ENCODE results near the gene PDRG1.

PDRG1 gene

GRCh38 chr20:31962761-31963160 is 10.9 kb upstream of the PDRG1 start:
- Histone ChIP-seq H3K36me3 (ENCODE audit: control insufficient read depth, insufficient read depth, low read length) (no peaks in the 10 kb centered on the region), H3K4me1 (ENCODE audit: control insufficient read depth, insufficient read depth, low read length) (no peaks in the 10 kb centered on the region), H3K9me3 (ENCODE audit: control insufficient read depth, low read length) (no peaks in the 10 kb centered on the region), H3K27me3 (ENCODE audit: control insufficient read depth, insufficient read depth, low read length) (peaks cover 11% of the 10 kb centered on the region), H3K4me3 (ENCODE audit: low read length) (no peak overlapping the region), H3K9ac (ENCODE audit: low read length) (no peak overlapping the region)

- Histone ChIP-seq H3K9ac (ENCODE audit: low read length) (no peak overlapping the region), H3K4me1 (ENCODE audit: control insufficient read depth, insufficient read depth, low read length) (no peaks in the 10 kb centered on the region), H3K27me3 (ENCODE audit: control insufficient read depth, insufficient read depth, low read length) (no peaks in the 10 kb centered on the region), H3K36me3 (ENCODE audit: control insufficient read depth, insufficient read depth, low read length) (no peaks in the 10 kb centered on the region), H3K9me3 (ENCODE audit: control insufficient read depth, low read length) (no peaks in the 10 kb centered on the region), H3K4me3 (ENCODE audit: low read length) (no peak overlapping the region)
Observed at GRCh38 chr20:31956556-31957526, 5.0 kb upstream of the PDRG1 start.

GRCh38 chr20:31954500-31954899 is 2.7 kb upstream of the PDRG1 start:
- H3K27me3 ChIP-seq (ENCODE audit: control insufficient read depth, insufficient read depth, low read length), result no peaks in the 10 kb centered on the region
- H3K9ac ChIP-seq (ENCODE audit: low read length), result no peak overlapping the region
- no peaks in the 10 kb centered on the region for H3K9me3 ChIP-seq (ENCODE audit: control insufficient read depth, low read length)
- H3K4me3 ChIP-seq (ENCODE audit: low read length), result no peak overlapping the region
- H3K4me1 ChIP-seq (ENCODE audit: control insufficient read depth, insufficient read depth, low read length), result peaks cover 10% of the 10 kb centered on the region
- H3K36me3 ChIP-seq (ENCODE audit: control insufficient read depth, insufficient read depth, low read length), result no peaks in the 10 kb centered on the region

GRCh38 chr20:31953556-31954148 is 1.8 kb upstream of the PDRG1 start:
- no peaks in the 10 kb centered on the region for H3K36me3 ChIP-seq (ENCODE audit: control insufficient read depth, insufficient read depth, low read length)
- no peak overlapping the region for H3K9ac ChIP-seq (ENCODE audit: low read length)
- H3K4me3 ChIP-seq (ENCODE audit: low read length), result no peak overlapping the region
- peaks cover 10% of the 10 kb centered on the region for H3K4me1 ChIP-seq (ENCODE audit: control insufficient read depth, insufficient read depth, low read length)
- H3K9me3 ChIP-seq (ENCODE audit: control insufficient read depth, low read length), result no peaks in the 10 kb centered on the region
- no peaks in the 10 kb centered on the region for H3K27me3 ChIP-seq (ENCODE audit: control insufficient read depth, insufficient read depth, low read length)

- H3K9me3 ChIP-seq (ENCODE audit: control insufficient read depth, low read length), result no peaks in the 10 kb centered on the region
- no peaks in the 10 kb centered on the region for H3K36me3 ChIP-seq (ENCODE audit: control insufficient read depth, insufficient read depth, low read length)
- peak overlapping the region; percentile 86 for H3K9ac ChIP-seq (ENCODE audit: low read length)
- peak overlapping the region; percentile 84 for H3K4me3 ChIP-seq (ENCODE audit: low read length)
- peaks cover 10% of the 10 kb centered on the region for H3K4me1 ChIP-seq (ENCODE audit: control insufficient read depth, insufficient read depth, low read length)
- no peaks in the 10 kb centered on the region for H3K27me3 ChIP-seq (ENCODE audit: control insufficient read depth, insufficient read depth, low read length)
Observed at GRCh38 chr20:31951203-31951529, 680 bp downstream of the PDRG1 start.

GRCh38 chr20:31949877-31950646 is 1.8 kb downstream of the PDRG1 start:
- H3K36me3 ChIP-seq (ENCODE audit: control insufficient read depth, insufficient read depth, low read length), result no peaks in the 10 kb centered on the region
- no peaks in the 10 kb centered on the region for H3K27me3 ChIP-seq (ENCODE audit: control insufficient read depth, insufficient read depth, low read length)
- H3K9me3 ChIP-seq (ENCODE audit: control insufficient read depth, low read length), result no peaks in the 10 kb centered on the region
- peaks cover 10% of the 10 kb centered on the region for H3K4me1 ChIP-seq (ENCODE audit: control insufficient read depth, insufficient read depth, low read length)
- H3K4me3 ChIP-seq (ENCODE audit: low read length), result no peak overlapping the region
- peak overlapping the region; percentile 86 for H3K9ac ChIP-seq (ENCODE audit: low read length)

DNA sequence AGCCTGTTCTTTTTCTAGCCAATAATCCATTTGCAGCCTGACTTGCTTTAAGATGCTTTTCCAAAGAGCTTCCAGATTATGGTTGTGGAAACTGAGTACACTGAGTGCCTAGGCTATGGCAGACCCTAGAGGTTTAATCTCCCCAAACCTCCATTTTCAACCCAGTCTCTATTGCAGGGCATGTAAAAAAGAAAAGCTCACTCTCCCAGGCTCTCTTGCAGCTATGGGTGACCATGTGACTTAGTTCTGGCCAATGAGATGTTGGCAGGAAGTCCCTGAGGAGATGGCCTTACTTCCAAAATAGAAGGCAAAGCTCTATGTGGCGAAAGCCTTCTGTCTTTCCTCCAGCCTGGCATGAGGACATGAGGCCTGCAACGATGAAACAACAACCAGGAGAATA is 3.8 kb downstream of the PDRG1 start:
- Histone ChIP-seq H3K4me1 (ENCODE audit: control insufficient read depth, insufficient read depth, low read length) (peaks cover 10% of the 10 kb centered on the region), H3K4me3 (ENCODE audit: low read length) (no peak overlapping the region), H3K9me3 (ENCODE audit: control insufficient read depth, low read length) (no peaks in the 10 kb centered on the region), H3K9ac (ENCODE audit: low read length) (no peak overlapping the region), H3K27me3 (ENCODE audit: control insufficient read depth, insufficient read depth, low read length) (no peaks in the 10 kb centered on the region), H3K36me3 (ENCODE audit: control insufficient read depth, insufficient read depth, low read length) (no peaks in the 10 kb centered on the region)

GRCh38 chr20:31945785-31946184 is 6.1 kb downstream of the PDRG1 start:
- no peaks in the 10 kb centered on the region for H3K36me3 ChIP-seq (ENCODE audit: control insufficient read depth, insufficient read depth, low read length)

DNA sequence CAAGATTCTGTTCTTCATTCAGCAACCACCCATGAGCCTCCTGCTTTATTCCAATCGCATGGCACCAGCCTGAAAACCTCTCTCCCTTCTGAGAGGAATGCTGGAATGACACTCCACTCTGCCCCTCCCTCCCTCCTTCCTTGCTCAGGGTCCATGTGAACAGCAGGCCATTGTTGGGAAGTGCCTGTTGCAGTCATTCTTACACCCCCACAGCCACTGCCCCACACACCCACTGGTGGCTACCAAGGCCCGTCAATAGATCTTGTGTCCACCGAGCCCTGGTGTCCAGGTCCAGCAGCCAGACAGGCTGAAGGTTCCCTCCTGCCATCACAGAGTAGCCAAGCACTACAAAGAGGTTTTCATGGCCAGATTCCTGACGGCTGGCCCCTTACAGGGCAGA is 6.5 kb downstream of the PDRG1 start:
- Histone ChIP-seq H3K9ac (ENCODE audit: low read length) (no peak overlapping the region), H3K36me3 (ENCODE audit: control insufficient read depth, insufficient read depth, low read length) (no peaks in the 10 kb centered on the region)

More at GRCh38 chr20:31945785-31946184, 6.1 kb downstream of the PDRG1 start:
- H3K9ac ChIP-seq (ENCODE audit: low read length), result no peak overlapping the region
- H3K9me3 ChIP-seq (ENCODE audit: control insufficient read depth, low read length), result no peaks in the 10 kb centered on the region
- H3K4me1 ChIP-seq (ENCODE audit: control insufficient read depth, insufficient read depth, low read length), result peaks cover 4% of the 10 kb centered on the region
- no peak overlapping the region for H3K4me3 ChIP-seq (ENCODE audit: low read length)
- no peaks in the 10 kb centered on the region for H3K27me3 ChIP-seq (ENCODE audit: control insufficient read depth, insufficient read depth, low read length)

DNA sequence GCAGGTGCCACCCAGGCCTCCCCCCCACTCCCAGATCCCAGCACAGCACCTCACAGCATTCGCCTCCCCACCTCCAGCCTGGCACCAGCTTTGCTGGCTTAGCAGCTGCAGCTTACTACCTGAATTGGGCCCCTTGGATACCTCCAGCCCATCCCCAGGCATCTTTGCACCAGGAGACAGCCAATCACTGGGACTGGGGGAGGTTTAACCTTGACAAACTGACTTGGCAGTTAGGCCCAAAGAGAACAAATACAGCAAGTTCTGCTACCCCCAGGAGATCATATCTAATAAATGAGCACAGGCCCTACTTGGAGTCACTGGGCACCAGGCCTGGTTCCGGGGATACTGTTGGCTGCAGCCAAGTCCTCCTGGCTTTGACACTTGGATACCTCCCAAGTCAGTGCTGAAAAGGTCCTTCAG is 8.8 kb downstream of the PDRG1 start:
- H3K36me3 ChIP-seq (ENCODE audit: control insufficient read depth, insufficient read depth, low read length), result no peaks in the 10 kb centered on the region
- no peaks in the 10 kb centered on the region for H3K4me1 ChIP-seq (ENCODE audit: control insufficient read depth, insufficient read depth, low read length)
- H3K4me3 ChIP-seq (ENCODE audit: low read length), result no peak overlapping the region
- no peaks in the 10 kb centered on the region for H3K9me3 ChIP-seq (ENCODE audit: control insufficient read depth, low read length)
- H3K9ac ChIP-seq (ENCODE audit: low read length), result no peak overlapping the region
- H3K27me3 ChIP-seq (ENCODE audit: control insufficient read depth, insufficient read depth, low read length), result no peaks in the 10 kb centered on the region

More for the DNA sequence above, 6.5 kb downstream of the PDRG1 start:
- H3K9me3 ChIP-seq (ENCODE audit: control insufficient read depth, low read length), result no peaks in the 10 kb centered on the region
- no peaks in the 10 kb centered on the region for H3K4me1 ChIP-seq (ENCODE audit: control insufficient read depth, insufficient read depth, low read length)
- H3K27me3 ChIP-seq (ENCODE audit: control insufficient read depth, insufficient read depth, low read length), result no peaks in the 10 kb centered on the region
- no peak overlapping the region for H3K4me3 ChIP-seq (ENCODE audit: low read length)

DNA sequence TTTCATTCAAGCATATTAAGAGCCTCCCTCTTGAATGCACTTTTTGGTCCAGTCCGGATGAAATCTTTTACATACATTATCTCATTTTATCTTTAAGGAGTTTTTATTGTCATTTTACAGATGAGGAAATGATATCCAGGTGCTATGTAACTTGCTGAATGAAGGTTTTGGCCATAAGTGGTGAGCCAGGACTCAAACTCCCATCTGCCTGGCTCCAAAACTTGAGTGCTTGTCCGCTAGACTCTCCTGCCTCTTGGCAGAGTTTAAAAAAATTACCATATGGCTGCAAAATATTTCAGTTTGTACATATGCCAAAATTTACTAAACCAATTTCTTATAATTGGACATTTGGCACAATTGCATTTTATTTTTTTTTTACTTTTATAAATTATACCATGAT is 12.2 kb downstream of the PDRG1 start:
- no peaks in the 10 kb centered on the region for H3K27me3 ChIP-seq (ENCODE audit: control insufficient read depth, insufficient read depth, low read length)
- H3K9me3 ChIP-seq (ENCODE audit: control insufficient read depth, low read length), result no peaks in the 10 kb centered on the region
- no peaks in the 10 kb centered on the region for H3K4me1 ChIP-seq (ENCODE audit: control insufficient read depth, insufficient read depth, low read length)
- H3K9ac ChIP-seq (ENCODE audit: low read length), result no peak overlapping the region
- H3K4me3 ChIP-seq (ENCODE audit: low read length), result no peak overlapping the region
- no peaks in the 10 kb centered on the region for H3K36me3 ChIP-seq (ENCODE audit: control insufficient read depth, insufficient read depth, low read length)

DNA sequence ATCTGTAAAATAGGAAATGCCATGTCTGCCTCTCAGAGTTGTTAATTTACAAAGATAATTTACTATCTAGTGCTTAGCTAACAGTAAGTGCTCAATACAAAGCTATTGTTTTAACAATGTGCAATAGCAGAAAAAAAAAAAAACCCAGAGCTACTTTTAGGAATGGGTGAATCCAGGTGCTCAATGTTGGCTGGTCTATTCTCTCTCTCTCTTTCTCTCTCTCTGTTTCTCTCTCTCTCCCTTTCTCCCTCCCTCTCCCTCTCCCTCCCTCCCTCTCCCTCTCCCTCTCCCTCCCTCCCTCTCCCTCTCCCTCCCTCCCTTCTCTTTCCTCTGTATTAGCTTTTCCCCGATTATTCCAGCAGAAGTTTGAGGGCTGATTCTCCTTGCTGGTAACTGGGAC is 14.0 kb downstream of the PDRG1 start:
- Histone ChIP-seq H3K36me3 (ENCODE audit: control insufficient read depth, insufficient read depth, low read length) (no peaks in the 10 kb centered on the region), H3K27me3 (ENCODE audit: control insufficient read depth, insufficient read depth, low read length) (no peaks in the 10 kb centered on the region), H3K9me3 (ENCODE audit: control insufficient read depth, low read length) (no peaks in the 10 kb centered on the region), H3K4me1 (ENCODE audit: control insufficient read depth, insufficient read depth, low read length) (no peaks in the 10 kb centered on the region), H3K9ac (ENCODE audit: low read length) (no peak overlapping the region), H3K4me3 (ENCODE audit: low read length) (no peak overlapping the region)
